ENCODE measurements around the gene PYURF.

Gene PYURF

DNA sequence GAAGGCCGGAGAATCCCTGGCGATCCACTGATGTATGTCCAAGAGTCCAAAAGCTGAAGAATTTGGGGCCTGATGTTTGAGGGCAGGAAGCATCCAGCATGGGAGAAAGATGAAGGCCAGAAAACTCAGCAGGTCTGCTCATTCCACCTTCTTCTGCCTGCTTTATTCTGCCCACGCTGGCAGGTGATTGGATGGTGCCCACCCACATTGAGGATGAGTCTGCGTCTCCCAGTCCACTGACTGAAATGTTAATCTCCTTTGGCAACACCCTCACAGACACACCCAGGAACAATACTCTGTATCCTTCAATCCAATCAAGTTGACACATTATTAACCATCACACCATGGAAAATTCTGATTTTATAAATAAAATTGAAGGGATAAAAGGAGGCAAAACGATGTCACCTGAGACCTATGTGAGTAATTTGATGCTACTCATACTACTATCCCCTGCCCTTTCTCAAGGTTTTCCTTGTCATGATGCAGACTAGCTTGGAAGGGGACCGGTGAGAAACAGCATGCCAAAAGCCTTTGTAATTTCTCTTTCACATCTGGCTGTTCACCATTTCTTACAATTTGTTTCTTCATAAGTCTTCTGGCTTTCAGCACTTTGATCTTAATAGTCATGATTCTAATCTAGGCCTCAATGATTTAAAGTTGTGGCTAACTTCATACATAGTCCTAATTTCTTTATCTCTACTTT is 9.7 kb upstream of the PYURF start:
- H3K4me3 ChIP-seq (ENCODE audit: severe bottlenecking): no peak overlapping the region
- DNase-seq (ENCODE audit: low spot score): no peak
- no peaks in the 10 kb centered on the region for H3K9me3 ChIP-seq (ENCODE audit: severe bottlenecking)
- ATAC-seq (ENCODE audit: low read depth): peak; percentile 32; the same call in 1 of the 3 replicates
- H3K36me3 ChIP-seq (ENCODE audit: low read depth): no peaks in the 10 kb centered on the region
- H3K4me1 ChIP-seq (ENCODE audit: insufficient read depth, poor library complexity, severe bottlenecking): peaks cover 36% of the 10 kb centered on the region
- TF ChIP-seq, protein P1, sequence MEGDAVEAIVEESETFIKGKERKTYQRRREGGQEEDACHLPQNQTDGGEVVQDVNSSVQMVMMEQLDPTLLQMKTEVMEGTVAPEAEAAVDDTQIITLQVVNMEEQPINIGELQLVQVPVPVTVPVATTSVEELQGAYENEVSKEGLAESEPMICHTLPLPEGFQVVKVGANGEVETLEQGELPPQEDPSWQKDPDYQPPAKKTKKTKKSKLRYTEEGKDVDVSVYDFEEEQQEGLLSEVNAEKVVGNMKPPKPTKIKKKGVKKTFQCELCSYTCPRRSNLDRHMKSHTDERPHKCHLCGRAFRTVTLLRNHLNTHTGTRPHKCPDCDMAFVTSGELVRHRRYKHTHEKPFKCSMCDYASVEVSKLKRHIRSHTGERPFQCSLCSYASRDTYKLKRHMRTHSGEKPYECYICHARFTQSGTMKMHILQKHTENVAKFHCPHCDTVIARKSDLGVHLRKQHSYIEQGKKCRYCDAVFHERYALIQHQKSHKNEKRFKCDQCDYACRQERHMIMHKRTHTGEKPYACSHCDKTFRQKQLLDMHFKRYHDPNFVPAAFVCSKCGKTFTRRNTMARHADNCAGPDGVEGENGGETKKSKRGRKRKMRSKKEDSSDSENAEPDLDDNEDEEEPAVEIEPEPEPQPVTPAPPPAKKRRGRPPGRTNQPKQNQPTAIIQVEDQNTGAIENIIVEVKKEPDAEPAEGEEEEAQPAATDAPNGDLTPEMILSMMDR (IDR thresholded peaks at IDR 0.05; ENCODE audit: poor library complexity, severe bottlenecking): no peak
- no peaks in the 10 kb centered on the region for H3K27me3 ChIP-seq (ENCODE audit: insufficient read depth, poor library complexity, severe bottlenecking)
- H3K27ac ChIP-seq (ENCODE audit: poor library complexity, severe bottlenecking): peak overlapping the region; percentile 97

DNA sequence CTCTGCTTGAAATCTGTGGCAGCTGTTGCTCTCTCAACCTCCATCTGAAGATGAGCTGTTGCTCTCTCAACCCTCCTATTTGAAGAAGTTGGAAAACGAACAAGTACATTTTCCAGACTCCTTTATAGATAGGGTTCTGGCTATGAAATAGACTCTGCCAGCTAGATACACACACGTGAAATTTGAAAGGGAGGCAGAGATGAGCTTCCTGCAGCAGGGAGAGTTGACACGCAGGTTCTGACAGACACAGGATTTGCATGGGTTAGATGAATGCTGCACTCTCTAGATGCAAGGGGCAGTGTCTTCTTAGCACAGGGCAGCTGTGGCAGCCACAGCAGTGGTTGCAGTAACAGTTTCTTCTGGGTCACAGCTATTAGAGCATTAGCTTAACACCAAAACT is 8.0 kb upstream of the PYURF start:
- Histone ChIP-seq H3K9me3 (ENCODE audit: severe bottlenecking) (no peaks in the 10 kb centered on the region), H3K4me1 (ENCODE audit: insufficient read depth, poor library complexity, severe bottlenecking) (peaks cover 38% of the 10 kb centered on the region), H3K4me3 (ENCODE audit: severe bottlenecking) (no peak overlapping the region), H3K27me3 (ENCODE audit: insufficient read depth, poor library complexity, severe bottlenecking) (no peaks in the 10 kb centered on the region), H3K36me3 (ENCODE audit: low read depth) (no peaks in the 10 kb centered on the region), H3K27ac (ENCODE audit: poor library complexity, severe bottlenecking) (peak overlapping the region; percentile 97)
- peak; percentile 26 for ATAC-seq (ENCODE audit: low read depth)
- TF ChIP-seq, protein P1 (IDR thresholded peaks at IDR 0.05; ENCODE audit: poor library complexity, severe bottlenecking): no peak
- no peak for DNase-seq (ENCODE audit: low spot score)

DNA sequence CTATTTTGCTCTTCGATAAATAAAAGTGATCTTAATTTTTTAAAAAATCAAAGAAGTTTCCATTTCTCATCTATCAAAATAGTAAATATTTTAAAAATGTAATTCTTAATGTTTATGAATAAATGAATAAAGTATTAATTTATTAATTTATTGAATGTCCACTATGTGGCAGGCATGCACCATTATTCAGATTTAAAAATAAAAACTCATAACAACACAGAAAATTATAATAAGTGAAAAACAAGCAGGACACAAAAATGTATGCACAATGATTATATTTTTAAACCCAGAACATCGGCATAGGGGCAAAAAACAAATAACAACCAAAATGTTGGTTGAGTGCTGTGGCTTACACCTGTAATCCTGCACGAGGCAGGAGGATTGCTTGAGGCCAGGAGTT is 5.3 kb upstream of the PYURF start:
- Histone ChIP-seq H3K4me1 (ENCODE audit: insufficient read depth, poor library complexity, severe bottlenecking) (peaks cover 24% of the 10 kb centered on the region), H3K9me3 (ENCODE audit: severe bottlenecking) (no peaks in the 10 kb centered on the region), H3K27me3 (ENCODE audit: insufficient read depth, poor library complexity, severe bottlenecking) (no peaks in the 10 kb centered on the region), H3K36me3 (ENCODE audit: low read depth) (no peaks in the 10 kb centered on the region), H3K4me3 (ENCODE audit: severe bottlenecking) (no peak overlapping the region), H3K27ac (ENCODE audit: poor library complexity, severe bottlenecking) (no peak overlapping the region)
- TF ChIP-seq, protein P1 (IDR thresholded peaks at IDR 0.05; ENCODE audit: poor library complexity, severe bottlenecking): peak; percentile 80
- DNase-seq (ENCODE audit: low spot score): no peak
- ATAC-seq (ENCODE audit: low read depth): no peak

DNA sequence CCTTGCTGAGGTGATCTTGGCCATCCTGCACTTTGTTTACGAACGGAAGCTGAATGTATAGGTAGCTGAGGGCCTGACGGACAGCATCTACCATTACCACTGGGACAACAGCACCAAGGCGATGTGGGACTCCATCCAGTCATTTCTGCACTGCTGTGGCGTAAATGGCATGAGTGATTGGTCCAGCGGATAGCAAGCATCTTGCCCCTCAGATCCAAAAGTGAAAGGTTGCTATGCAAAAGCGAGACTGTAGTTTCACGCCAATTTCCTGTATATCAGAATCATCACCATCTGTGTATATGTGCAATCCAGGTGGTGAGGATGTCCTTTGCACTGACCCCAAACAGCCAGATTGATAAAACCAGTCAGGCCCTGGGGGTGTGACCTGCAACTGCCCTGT is 4.2 kb upstream of the PYURF start:
- no peak for DNase-seq (ENCODE audit: low spot score)
- Histone ChIP-seq H3K9me3 (ENCODE audit: severe bottlenecking) (no peaks in the 10 kb centered on the region), H3K27ac (ENCODE audit: poor library complexity, severe bottlenecking) (no peak overlapping the region), H3K27me3 (ENCODE audit: insufficient read depth, poor library complexity, severe bottlenecking) (no peaks in the 10 kb centered on the region), H3K4me1 (ENCODE audit: insufficient read depth, poor library complexity, severe bottlenecking) (peaks cover 15% of the 10 kb centered on the region), H3K36me3 (ENCODE audit: low read depth) (no peaks in the 10 kb centered on the region), H3K4me3 (ENCODE audit: severe bottlenecking) (no peak overlapping the region)
- no peak for ATAC-seq (ENCODE audit: low read depth)
- TF ChIP-seq, protein P1 (IDR thresholded peaks at IDR 0.05; ENCODE audit: poor library complexity, severe bottlenecking): no peak

DNA sequence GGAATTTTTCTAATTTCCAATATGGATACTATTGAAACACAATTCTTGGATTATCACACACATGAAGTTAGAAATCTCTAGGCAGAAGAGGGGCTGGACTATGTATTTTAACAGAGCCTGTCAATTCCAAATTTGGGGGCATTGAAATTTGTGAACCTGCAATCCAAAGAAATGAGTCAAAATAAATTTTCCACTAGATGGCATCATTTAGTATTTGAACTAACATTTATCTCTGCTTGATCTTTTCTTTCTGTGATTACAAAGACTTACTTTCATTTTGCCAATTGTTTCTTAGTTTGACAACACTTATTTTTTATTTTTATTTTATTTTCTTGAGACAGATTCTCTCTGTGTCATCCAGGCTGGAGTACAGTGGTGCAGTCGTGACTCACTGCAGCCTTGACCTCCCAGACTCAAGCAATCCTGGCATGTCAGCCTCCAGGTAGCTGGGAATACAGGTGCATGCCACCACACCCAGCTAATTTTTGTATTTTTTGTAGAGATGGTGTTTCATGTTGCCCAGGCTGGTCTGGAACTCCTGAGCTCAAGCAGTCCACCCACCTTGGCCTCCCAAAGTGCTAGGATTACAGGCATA is 2.7 kb upstream of the PYURF start:
- H3K36me3 ChIP-seq (ENCODE audit: low read depth): peaks cover 14% of the 10 kb centered on the region
- no peaks in the 10 kb centered on the region for H3K27me3 ChIP-seq (ENCODE audit: insufficient read depth, poor library complexity, severe bottlenecking)
- TF ChIP-seq, protein P1 (IDR thresholded peaks at IDR 0.05; ENCODE audit: poor library complexity, severe bottlenecking): peak; percentile 63
- H3K27ac ChIP-seq (ENCODE audit: poor library complexity, severe bottlenecking): no peak overlapping the region
- peaks cover 11% of the 10 kb centered on the region for H3K4me1 ChIP-seq (ENCODE audit: insufficient read depth, poor library complexity, severe bottlenecking)
- no peaks in the 10 kb centered on the region for H3K9me3 ChIP-seq (ENCODE audit: severe bottlenecking)
- DNase-seq (ENCODE audit: low spot score) (no peak), ATAC-seq (ENCODE audit: low read depth) (peak; percentile 22; the same call in 1 of the 3 replicates)
- H3K4me3 ChIP-seq (ENCODE audit: severe bottlenecking): no peak overlapping the region
